ENCODE results near the gene USP32.
"Not testable (repeated sequence)": the region's sequence is repeated elsewhere in the genome, so short reads cannot be mapped to it uniquely, and the experiment has no call there.

Gene USP32

DNA sequence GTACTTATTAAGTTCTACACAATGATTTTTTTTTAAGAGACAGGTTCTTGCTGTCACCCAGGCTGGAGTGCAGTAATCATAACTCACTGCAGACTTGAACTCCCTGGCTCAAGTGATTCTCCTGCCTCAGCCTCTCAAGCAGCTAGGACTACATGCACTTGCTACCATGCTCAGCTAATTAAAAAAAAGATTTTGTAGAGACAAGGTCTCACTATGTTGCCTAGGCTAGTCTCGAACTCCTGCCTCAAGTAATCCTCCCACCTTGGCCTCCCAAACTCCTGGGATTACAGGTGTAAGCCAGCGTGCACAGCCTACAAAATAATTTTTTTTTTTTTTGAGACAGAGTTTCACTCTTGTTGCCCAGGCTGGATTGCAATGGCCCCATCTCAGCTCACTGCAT lies 22.2 kb downstream of the USP32 start:
- no peak for DNase-seq

DNA sequence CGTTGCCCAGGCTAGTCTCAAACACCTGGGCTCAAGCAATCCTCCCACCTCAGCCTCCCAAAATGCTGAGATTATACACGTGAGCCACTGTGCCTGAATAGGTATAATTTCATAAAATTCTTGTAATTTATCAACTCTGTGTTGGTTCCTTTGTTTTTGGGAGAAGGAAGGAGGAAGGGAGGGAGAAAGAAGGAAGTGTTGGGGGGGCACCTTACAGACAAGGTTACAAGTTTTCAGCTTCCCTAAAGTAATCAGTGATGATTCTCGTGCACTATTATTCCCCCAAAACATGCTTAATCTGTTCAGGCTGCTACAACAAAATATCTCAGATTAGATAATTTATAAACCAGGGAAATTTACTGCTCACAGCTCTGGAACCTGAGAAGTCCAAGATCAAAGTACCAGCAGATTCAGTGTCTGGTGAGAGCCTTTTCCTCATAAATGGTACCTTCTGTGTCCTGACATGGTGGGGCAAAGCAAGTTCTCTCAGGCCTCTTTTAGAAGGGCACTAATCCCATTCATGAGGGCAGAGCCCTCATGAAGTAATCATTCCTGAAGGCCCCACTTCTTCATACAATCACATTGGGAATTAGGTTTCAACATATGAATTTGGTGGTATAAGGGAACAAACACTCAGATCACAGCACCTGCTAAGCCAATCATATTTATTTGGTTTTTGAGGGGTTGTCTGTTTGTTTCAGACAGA lies 28.1 kb downstream of the USP32 start:
- DNase-seq: no peak

- DNase-seq: no peak
Measured at GRCh38 chr17:60362329-60362728, 29.6 kb downstream of the USP32 start.

DNA sequence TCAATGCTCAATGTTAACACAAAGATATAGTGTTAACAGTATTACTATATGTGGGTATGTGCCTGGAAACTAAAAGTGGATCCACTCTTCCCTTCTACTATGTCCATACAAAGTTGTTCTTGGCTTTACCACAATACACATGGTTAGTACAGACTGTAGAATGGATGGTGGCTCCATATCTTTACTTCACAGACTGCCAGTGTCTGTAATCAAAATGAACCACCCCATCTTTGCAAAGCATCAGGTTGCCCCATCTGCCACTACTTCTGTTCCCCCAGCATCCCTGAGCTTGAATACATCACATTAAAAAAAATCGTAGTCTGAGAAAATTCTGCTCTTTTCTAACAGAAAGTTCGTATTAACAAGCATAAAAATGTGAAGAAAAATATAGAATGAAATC lies 30.0 kb downstream of the USP32 start:
- no peak for DNase-seq

- no peak for DNase-seq
Measured at GRCh38 chr17:60359415-60359814, 32.5 kb downstream of the USP32 start.

DNA sequence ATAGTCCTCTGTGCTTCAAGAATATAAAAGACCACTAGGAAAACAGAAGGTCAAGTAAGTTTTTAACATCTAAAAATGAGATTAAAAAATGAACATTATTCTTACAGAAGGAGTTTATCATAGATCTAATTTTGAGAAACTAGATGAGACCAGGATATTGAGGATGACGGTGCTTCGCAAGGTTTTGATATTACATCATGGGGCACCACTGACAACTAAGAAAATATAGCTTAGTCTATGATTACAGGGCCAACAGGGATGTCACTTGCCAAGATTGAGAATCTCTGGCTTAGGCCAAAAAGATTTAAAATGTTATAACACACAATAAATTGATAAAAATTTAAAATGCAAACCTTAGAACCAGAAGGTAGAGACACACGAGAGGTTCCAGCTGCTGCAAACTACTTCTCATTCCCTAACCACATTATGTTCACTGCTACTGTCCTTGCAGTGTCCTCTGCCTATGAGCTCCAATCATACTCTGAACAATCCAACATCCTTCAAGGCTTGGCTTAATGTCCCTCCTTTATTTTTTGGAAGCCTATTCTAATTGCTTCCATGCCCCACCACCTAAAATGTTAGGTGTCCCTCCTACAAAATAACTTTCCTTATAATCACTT lies 33.2 kb downstream of the USP32 start:
- no peak for DNase-seq

DNA sequence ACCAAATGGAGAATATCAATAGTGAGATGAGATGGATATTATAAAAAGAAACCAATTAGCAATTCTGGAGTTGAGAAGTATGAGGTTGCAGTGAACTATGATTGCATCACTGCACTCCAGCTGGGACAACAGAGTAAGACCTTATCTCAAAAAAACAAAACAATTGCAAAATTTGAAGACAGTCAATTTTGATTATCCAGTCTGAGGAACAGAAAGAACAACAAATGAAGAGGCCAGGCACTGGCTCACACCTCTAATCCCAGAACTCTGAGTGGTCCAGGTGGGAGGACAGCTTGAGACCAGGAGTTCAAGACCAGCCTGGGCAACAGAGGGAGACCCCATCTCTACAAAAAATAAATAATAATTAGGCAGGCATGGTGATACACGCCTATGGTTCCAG lies 35.0 kb downstream of the USP32 start:
- DNase-seq: no peak

- no peak for DNase-seq
Measured at GRCh38 chr17:60355663-60356594, 36.0 kb downstream of the USP32 start.

DNA sequence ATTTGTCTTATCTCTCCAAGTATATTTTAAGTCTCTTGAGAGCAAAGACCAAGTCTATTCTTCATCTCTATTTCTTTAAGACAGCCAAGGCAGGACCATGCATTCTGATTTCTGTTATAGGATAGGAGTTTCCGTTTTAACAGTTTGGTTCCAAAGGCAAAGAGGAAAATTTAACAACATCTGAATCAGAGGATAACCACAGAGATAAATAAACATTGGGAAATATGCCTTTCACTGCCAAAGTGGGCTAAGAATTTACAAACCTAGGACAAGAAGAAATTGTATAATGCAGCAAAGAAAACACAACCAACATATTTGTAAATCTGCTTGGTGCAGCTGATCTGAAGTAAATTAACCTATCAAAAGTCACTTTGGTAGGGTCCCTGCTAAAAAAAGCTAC lies 37.7 kb downstream of the USP32 start:
- DNase-seq: no peak

DNA sequence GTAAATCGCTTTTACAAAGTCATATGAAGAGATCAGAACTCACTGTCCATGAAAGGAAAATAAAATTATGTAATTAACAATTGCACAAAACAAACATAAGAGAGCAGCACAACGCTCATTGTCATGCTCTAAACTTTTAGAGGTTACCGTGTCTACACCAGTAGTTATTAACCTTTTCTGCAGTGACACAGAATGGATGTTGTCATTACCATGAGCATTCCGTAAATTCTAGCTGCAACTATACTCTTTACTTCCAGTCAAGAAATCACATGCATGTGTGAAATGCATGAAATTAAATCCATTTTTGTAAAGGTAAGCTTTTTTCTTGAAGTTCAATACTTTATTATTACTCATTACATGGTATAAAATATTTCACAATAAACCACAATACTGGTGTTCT lies 38.2 kb downstream of the USP32 start:
- DNase-seq: no peak

DNA sequence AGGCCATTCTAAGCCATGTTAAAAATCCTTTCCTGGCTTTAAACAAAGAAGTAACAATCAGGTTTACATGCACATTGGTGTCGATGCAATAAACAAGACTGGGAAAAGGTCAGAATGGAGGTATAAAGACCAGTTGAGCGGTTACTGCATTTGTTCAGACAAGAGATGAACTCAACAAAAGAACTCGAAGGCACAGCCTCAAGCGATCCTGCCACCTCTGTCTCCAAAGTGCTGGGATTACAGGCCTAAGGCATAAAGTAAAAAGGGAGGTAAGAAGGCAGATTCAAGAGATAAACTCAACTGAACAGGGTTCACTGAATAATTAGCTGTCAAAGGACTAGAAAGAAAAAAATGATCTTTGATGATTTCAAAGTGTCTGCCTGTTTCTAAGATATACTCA lies 39.4 kb downstream of the USP32 start:
- no peak for DNase-seq

- DNase-seq: no peak
Measured at GRCh38 chr17:60352071-60352470, 39.9 kb downstream of the USP32 start.

DNA sequence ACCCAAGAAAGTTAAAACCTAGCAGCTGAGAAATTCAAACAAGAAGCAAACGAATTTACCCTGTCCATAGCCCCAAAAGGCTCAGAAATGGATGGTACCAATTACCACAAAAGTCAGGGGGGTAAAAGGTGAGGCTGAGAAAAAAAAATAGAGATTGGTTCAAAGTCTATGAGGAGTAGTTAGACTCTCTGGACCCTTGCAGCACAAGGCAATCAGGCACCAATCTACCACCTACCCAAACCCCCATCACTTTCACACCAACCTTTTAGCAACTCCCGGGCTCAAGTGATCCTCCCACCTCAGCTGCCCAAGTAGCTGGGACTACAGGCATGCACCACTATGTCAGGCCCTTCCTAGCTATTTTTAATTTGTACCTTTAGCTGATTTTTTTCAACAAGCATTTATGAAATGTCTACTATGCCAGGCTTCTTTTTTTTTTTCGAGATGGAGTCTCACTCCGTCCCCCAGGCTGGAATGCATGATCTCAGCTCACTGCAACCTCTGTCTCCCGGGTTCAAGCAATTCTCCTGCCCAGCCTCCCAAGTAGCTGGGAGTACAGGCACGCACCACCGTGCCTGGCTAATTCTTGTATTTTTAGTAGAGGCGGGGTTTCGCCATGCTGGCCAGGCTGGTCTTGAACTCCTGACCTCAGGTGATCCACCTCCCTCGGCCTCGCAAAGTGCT lies 40.8 kb downstream of the USP32 start:
- DNase-seq: no peak

- DNase-seq: no peak
Measured at GRCh38 chr17:60348616-60349015, 43.3 kb downstream of the USP32 start.

GRCh38 chr17:60345233-60345632 lies 46.7 kb downstream of the USP32 start:
- no peak for DNase-seq

- DNase-seq: not testable (repeated sequence)
Measured at GRCh38 chr17:60342492-60342891, 49.4 kb downstream of the USP32 start.

DNA sequence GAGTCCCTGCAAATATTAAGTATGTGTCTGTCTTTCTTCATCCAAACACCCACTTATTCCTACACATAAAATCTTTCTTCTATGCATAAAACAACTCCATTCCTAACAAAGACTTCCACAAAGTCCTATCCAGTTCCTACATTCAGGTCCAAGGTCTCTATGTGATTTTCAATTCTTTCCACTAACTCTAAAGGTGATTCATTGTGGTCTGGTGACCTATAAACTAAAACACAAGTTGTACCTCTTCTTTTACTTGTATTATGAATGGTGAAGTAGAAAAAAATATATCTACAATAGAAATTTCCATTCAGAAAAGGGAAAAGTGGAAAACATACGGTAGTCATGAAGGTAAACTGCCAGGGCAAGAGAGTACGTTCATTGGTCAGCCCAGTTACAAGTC lies 56.6 kb downstream of the USP32 start:
- DNase-seq: no peak

DNA sequence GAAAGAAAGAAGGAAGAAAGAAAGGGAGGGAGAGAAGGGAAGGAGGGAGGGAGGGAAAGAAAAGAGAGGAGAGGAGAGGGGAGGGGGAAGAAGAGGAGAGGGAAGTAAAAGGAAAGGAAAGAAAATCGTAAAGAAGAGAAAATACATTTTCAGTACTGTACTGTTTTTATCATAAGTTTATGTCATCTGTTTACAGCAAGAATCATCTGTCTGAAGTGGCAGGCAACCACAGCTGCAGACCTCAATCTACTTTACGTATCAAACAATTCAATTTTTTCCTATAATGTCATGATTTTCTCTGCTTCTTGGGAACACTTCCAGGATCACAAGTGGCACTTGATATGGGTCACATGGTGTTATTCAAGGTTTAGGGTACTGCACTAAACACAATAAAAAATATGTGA lies 58.3 kb downstream of the USP32 start:
- no peak for DNase-seq

GRCh38 chr17:60333072-60333471 lies 58.9 kb downstream of the USP32 start:
- not testable (repeated sequence) for DNase-seq

- DNase-seq: no peak
Measured at GRCh38 chr17:60332574-60332973, 59.4 kb downstream of the USP32 start.

DNA sequence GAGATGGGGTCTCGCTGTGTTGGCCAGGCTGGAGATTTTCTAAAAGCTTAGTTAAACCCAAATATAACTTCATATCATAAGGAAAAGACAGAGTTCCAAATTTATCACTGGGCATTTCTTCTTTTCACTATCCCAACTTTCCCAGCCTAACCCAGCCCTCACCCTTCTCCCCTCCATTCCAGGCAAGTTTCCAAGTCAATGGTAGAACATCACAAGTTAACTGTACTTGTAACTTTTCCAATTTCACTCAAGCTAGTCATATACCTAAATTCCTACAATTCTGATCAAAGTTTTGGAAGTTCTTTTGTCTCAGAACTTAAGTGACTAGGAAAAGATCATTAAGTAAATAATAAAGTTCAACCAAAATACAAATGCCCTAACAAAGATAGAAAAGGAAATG lies 61.2 kb downstream of the USP32 start:
- no peak for DNase-seq

GRCh38 chr17:60328679-60329078 lies 63.3 kb downstream of the USP32 start:
- DNase-seq: no peak

GRCh38 chr17:60327901-60328273 lies 64.0 kb downstream of the USP32 start:
- DNase-seq: no peak
